HG03442 (cell line): ENCODE data around the gene LCLAT1.
"Not testable (repeated sequence)": the region's sequence is repeated elsewhere in the genome, so short reads cannot be mapped to it uniquely, and the experiment has no call there.

ENCODE experiments used
- ATAC-seq: cut with Tn5 transposase; IDR thresholded peaks from one replicate; pipeline ENCODE4 v1.9.1; 2021; ENCODE audit warnings: mild to moderate bottlenecking, moderate library complexity; ENCODE audit not compliant: unreplicated experiment

LCLAT1 gene

DNA sequence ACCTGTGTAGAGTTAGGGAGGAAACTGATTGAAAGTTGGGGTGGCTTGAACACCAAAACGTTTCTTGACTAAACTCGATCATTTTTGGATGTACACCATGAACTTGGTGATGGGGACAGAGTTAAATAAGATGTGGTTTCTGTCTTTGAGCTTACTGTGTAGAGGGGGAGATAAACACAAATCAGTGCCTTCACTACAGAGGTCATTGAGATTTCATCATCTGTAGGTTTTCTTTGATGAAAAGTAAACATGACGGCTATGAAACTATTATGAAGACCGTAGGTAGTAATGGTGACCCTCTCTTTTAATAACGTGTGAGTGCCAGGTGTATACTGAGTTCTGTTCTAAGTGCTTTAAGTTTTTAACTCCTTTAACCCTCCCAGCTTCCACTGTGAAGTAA lies 6.5 kb downstream of the LCLAT1 start:
- ATAC-seq, result no peak

- ATAC-seq, result no peak
Observed at GRCh38 chr2:30454571-30454970, 7.5 kb downstream of the LCLAT1 start.

DNA sequence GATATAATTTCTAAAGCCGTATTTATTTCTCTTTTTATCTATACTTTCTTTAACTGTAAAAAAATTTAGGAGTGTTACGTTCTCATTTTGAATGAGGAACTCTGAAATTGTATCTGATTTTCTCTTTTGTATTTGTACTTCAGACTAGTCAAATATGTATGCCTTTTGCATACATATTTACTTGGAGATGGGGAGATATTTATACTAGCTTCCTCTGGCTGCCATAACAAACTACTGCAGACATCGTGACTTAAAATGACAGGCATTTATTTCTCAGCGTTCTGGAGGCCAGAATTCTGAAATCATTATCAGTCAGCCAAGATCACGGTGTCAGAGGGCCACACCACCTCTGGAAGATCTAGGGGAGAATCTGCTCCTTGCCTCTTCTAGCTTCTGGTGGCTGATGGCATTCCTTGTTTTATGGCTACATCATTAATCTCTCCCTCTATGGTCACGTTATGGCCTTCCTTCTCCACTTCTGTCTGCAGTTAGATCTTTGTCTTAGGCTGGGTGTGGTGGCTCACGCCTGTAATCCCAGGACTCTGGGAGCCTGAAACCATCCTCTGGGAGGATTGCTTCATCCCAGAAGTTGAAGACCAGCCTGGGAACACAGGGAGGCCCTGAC lies 8.2 kb downstream of the LCLAT1 start:
- no peak for ATAC-seq

- no peak for ATAC-seq
Observed at GRCh38 chr2:30456106-30456505, 9.1 kb downstream of the LCLAT1 start.

DNA sequence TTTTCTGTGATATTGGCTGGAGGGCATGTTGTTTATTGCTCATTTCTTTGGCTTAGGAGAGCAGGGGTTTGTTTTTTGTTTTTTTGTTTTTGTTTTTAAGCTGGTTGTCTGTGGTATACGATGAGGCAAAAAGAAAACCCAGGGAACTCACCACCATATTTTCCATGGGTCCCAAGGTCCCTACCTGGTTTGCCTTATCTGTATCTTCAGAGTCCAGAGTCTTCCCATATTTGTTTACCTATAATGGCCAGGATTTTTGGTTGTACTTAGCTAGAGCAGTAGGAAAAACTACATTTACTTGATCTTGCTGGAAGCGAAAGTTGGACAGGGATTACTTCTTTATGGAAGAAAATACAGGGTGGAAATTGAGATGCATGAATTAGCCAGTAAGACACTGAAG lies 9.5 kb downstream of the LCLAT1 start:
- ATAC-seq, result no peak

- no peak for ATAC-seq
Observed at GRCh38 chr2:30457296-30457695, 10.2 kb downstream of the LCLAT1 start.

- ATAC-seq, result no peak
Observed at GRCh38 chr2:30459140-30459539, 12.1 kb downstream of the LCLAT1 start.

- ATAC-seq, result no peak
Observed at GRCh38 chr2:30462131-30462857, 15.2 kb downstream of the LCLAT1 start.

- ATAC-seq, result no peak
Observed at GRCh38 chr2:30463535-30463934, 16.5 kb downstream of the LCLAT1 start.

DNA sequence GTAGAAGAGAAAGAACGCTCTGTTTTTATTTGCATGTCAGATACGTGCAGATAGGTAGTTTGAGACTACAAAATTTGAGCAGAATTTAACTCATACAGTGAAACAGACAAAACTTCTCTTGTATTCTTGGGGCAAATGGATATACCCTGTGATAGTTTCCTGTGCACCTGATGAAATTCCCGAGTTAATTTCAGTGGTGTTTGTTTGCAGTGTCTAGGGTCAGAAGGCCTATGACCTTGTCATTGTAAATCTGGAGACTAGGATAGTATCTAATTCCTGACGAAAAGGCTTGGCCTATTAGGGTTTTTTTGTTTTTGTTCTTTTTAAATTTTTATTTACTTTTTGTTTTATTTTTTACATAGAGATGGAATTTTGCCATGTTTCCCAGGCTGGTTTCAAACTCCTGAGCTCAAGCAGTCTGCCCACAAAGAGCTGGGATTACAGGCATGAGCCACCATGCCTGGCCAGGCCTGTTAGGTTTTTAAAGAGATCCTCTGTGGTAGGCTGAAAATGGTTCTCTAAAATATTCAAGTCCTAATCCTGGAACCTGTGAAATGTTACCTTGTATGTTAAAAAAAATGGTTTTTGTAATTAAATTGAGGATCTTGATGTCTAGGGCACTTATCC lies 17.6 kb downstream of the LCLAT1 start:
- ATAC-seq, result no peak

DNA sequence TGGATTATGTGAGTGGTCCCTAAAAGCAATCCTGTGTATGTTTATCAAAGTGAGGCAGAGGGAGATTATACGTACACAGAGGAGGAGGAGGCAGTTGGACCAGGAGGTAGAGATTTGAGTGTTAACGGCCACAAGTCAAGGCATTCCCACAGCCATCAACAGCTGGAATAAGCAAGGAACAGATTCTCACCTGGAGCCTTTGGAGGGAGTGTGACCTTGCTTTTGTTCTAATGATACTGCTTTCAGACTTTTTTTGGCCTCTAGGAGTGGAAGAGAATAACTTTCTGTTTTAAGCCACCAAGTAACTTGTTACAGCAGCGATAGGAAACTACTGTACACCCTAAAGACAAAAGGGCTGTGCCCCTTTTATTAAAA lies 18.1 kb downstream of the LCLAT1 start:
- no peak for ATAC-seq

DNA sequence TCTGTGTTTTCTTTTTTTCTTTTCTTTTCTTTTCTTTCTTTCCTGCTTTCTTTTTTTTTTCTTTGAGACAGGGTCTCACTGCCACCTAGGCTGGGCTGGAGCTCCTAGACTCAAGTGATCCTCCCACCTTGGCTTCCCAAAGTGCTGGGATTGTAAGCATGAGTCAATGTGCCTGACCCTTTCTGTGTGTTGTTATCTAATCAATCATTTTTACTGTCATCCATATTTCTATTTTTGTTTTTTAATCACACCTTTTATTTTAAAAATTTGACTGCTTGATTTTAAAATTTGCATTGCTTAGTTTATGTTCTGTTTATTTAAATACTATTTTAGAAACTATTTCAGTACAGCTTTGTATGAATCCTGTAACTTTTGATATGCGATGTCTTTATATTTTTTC lies 19.2 kb downstream of the LCLAT1 start:
- no peak for ATAC-seq

DNA sequence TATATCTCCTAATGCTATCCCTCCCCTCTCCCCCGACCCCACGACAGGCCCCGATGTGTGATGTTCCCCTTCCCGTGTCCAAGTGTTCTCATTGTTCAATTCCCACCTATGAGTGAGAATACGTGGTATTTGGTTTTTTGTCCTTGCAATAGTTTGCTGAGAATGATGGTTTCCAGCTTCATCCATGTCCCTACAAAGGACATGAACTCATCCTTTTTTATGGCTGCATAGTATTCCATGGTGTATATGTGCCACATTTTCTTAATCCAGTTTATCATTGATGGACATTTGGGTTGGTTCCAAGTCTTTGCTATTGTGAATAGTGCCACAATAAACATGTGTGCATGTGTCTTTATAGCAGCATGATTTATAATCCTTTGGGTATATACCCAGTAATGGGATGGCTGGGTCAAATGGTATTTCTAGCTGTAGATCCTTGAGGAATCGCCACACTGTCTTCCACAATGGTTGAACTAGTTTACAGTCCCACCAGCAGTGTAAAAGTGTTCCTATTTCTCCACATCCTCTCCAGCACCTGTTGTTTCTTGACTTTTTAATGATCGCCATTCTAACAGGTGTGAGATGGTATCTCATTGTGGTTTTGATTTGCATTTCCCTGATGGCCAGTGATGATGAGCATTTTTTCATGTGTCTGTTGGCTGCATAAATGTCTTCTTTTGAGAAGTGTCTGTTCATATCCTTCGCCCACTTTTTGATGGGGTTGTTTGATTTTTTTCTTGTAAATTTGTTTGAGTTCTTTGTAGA lies 20.2 kb downstream of the LCLAT1 start:
- not testable (repeated sequence) for ATAC-seq

DNA sequence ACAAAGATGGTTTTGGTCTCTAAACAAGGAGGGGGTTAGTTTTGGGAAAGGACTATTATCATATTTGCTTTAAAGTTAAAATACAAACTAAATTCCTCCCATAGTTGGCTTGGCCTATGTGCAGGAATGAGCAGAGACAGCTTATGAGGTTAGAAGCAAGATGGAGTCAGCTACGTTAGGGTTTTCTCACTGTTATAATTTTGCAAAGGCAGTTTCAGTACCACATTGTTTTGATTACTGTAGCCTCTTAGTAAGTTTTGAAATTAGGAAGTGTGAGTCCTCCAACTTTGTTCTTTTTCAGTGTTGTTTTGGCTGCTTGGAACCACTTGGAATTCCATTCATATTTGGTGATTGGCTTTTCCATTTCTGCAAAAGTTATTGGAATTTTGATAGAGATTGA lies 23.4 kb downstream of the LCLAT1 start:
- no peak for ATAC-seq

DNA sequence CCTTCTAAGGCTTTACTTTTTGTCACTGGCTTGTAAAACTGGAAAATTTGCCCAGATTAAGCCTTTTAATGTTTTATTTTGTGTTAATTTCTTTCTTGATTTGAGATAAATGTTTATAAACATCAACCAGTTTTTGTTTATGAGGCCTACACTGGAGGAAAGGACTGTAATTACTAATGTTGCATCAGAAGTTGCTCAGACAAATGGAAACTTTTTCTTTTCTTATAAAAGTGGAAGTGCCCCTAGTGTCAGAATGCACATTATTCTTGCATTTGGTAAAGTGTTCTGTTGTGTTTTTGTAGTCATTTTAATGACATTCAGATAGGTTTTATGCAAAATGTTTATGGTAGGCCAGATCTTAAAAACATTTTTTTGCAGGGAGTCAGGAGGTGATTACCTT lies 25.3 kb downstream of the LCLAT1 start:
- ATAC-seq, result no peak

DNA sequence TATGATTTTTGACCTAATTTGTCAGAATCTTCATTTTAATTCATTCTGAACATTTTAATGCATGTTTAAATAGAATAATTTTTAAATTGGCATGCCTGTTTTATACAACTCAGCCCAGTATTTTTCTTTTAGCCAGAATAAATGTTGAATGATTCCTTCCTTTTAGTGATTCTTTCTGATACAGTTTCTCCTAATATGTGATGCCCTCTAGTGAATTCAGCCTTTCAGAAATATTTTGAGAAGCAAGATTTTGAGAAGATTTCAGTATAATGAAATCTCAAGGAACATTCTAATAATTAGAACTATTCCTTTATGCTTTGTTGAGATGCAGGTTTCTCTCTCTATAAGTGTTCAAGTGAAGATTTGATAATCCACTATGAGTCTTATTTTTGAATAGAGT lies 28.5 kb downstream of the LCLAT1 start:
- no peak for ATAC-seq

DNA sequence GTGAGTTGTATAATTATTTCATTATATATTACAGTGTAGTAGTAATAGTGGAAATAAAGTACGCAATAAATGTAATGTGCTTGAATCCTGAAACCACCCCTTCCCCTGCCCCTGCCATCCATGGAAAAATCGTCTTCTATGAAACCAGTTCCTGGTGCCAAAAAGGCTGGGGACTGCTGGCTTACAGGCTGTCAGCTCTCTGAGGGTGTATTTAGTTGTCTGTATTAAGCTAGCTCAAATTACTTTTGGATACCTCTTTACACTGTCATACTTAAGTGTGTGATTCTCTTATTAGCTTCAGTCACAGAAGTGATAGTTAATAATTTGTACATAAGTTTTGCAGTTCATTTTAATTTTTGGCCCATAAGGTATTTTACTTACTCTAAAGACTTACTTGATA lies 29.6 kb downstream of the LCLAT1 start:
- no peak for ATAC-seq

GRCh38 chr2:30480703-30481322 lies 33.8 kb downstream of the LCLAT1 start:
- ATAC-seq, result no peak

- ATAC-seq, result no peak
Observed at GRCh38 chr2:30481323-30481800, 34.3 kb downstream of the LCLAT1 start.

- no peak for ATAC-seq
Observed at GRCh38 chr2:30482011-30482410, 35.0 kb downstream of the LCLAT1 start.

DNA sequence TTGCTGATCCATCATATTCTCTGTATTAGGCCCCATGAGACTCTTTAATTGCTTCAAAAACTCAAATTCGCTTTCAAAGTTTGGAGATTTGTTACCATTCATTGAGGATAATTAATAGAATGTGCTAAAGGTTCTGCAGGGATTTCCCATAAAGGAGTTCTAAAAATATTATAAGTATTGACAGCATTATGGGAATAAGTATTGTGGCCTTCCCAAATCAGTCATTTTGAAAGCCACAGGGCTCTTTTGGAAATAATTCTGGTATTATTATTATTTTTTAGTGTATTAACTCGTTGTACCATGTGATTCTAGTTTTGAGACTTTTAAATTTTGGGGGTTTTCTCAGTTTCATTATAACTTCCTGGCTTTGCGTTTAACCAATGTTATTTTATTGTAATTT lies 37.1 kb downstream of the LCLAT1 start:
- ATAC-seq, result no peak
